Right cardiac atrium (tissue), 5 donors: Measurements from ENCODE around the gene ADAM19. TPM values are rescaled to one million over a fixed set of nuclear protein-coding genes. Genes with fewer than 3 reads are reported as not detected.
"Not testable (repeated sequence)": the region's sequence is repeated elsewhere in the genome, so short reads cannot be mapped to it uniquely, and the experiment has no call there.

ENCODE experiments used
- ATAC-seq, 2 donors: fragments of 200-7000 bp; cut with Tn5 transposase; one replicate each; pipeline versions ENCODE4 v1.8.0 to v1.9.1; 2020; ENCODE audit warnings: moderate library complexity in 2 of 2, mild to moderate bottlenecking in 1 of 2
- DNase-seq, 3 donors: peaks; one replicate each; pipeline ENCODE4 v3.0.0-alpha.2; 2020
- H3K27ac ChIP-seq: one replicate; pipeline ENCODE4 v1.5.1; 2013; ENCODE audit warnings: mild to moderate bottlenecking, low read length, control low read depth, moderate library complexity
- H3K27me3 ChIP-seq: one replicate; pipeline ENCODE4 v1.6.1; 2013; ENCODE audit not compliant: control insufficient read depth, insufficient read depth
- H3K4me1 ChIP-seq: one replicate; pipeline ENCODE4 v1.6.1; 2013; ENCODE audit warnings: low read length; ENCODE audit not compliant: control insufficient read depth, insufficient read depth
- H3K4me3 ChIP-seq: one replicate; pipeline ENCODE4 v1.5.1; 2013; ENCODE audit warnings: low read length, control low read depth
- H3K9me3 ChIP-seq: one replicate; pipeline ENCODE4 v1.6.1; 2013; ENCODE audit warnings: low read length; ENCODE audit not compliant: control insufficient read depth
- WGBS: extraction: QIAGEN DNeasy Blood & Tissue Kit; methylation state at CpG from one replicate; pipeline ENCODE4 v1.1.7; 2013; 5-methylcytosine and 5-hydroxymethylcytosine counted together
- intact Hi-C, 4 donors: fragments of 100-400 bp; cut with DNase I; formaldehyde crosslinking; loops; one replicate each; pipeline versions ENCODE4 v1.11.0 to v1.14.0; 2022 to 2023
- polyA plus RNA-seq: library from polyadenylated mRNA; stranded (reverse); fragments of 200-250 nt; gene quantifications from one replicate; pipeline ENCODE4 v1.2.3, GENCODE V29; 2013
- total RNA-seq, 4 donors: library from RNA; stranded (reverse); fragmentation: NEBNext Ultra II Directional; extraction: Animal tissue kit (Norgen Biotek cat#: 25700); gene quantifications; one replicate each; pipeline ENCODE4 v1.2.1, GENCODE V29; 2021
- donor health status: healthy with polysubstance abuse.
- donor health status: DM: no; HTN: yes; CAD: no.
- donor health status: DM: no; HTN: no; CAD: no.
- donor health status: DM: no; HTN: yes; CAD: no; lungs with severe emphysema.
- donor health status: DM: yes; HTN: yes; CAD: no.

ADAM19 gene
- total and polyA plus RNA-seq, 5 donors: 10.5 to 60.2 (median 24.0) TPM

GRCh38 chr5:157444224-157444623, 131.4 kb downstream of the ADAM19 start:
- Histone ChIP-seq H3K27ac (no peak overlapping the region), H3K9me3 (no peaks in the 10 kb centered on the region), H3K27me3 (no peaks in the 10 kb centered on the region), H3K4me3 (no peak overlapping the region), H3K4me1 (no peaks in the 10 kb centered on the region)
- intact Hi-C loops: no loop called here
- DNase-seq: no peak
- 72% methylated on average over 4 of the region's 4 CpGs for WGBS
- no peak for ATAC-seq

GRCh38 chr5:157443041-157443549, 132.5 kb downstream of the ADAM19 start:
- DNase-seq: no peak
- Histone ChIP-seq H3K9me3 (no peaks in the 10 kb centered on the region), H3K27ac (no peak overlapping the region), H3K27me3 (no peaks in the 10 kb centered on the region), H3K4me3 (no peak overlapping the region), H3K4me1 (no peaks in the 10 kb centered on the region)
- ATAC-seq: no peak
- 47% methylated on average over 7 of the region's 7 CpGs for WGBS
- intact Hi-C loops: no loop called here

GRCh38 chr5:157434096-157434495, 141.5 kb downstream of the ADAM19 start:
- intact Hi-C loops: loop anchor here (5.0 to 10.0 kb wide), 2 partner anchors 281 to 283 kb away; no protein-coding TSS in a partner anchor
- ATAC-seq (no peak), DNase-seq (no peak)
- no peaks in the 10 kb centered on the region for H3K27me3 ChIP-seq
- 91% methylated on average over 4 of the region's 4 CpGs for WGBS
- no peak overlapping the region for H3K27ac ChIP-seq
- H3K4me1 ChIP-seq: no peaks in the 10 kb centered on the region
- H3K9me3 ChIP-seq: no peaks in the 10 kb centered on the region
- H3K4me3 ChIP-seq: no peak overlapping the region

GRCh38 chr5:157431544-157432200, 143.9 kb downstream of the ADAM19 start:
- intact Hi-C loops: loop anchor here (5.0 to 10.0 kb wide), 2 partner anchors 283 to 286 kb away; no protein-coding TSS in a partner anchor
- H3K27ac ChIP-seq: no peak overlapping the region
- no peak overlapping the region for H3K4me3 ChIP-seq
- H3K4me1 ChIP-seq: no peaks in the 10 kb centered on the region
- no peaks in the 10 kb centered on the region for H3K27me3 ChIP-seq
- H3K9me3 ChIP-seq: no peaks in the 10 kb centered on the region
- 34% methylated on average over 4 of the region's 4 CpGs for WGBS
- DNase-seq (no peak), ATAC-seq (peak; percentile 84 to 86)

- ATAC-seq, H3K27ac ChIP-seq, DNase-seq, H3K4me1 ChIP-seq, H3K9me3 ChIP-seq, H3K4me3 ChIP-seq, H3K27me3 ChIP-seq: not testable (repeated sequence)
- intact Hi-C loops: loop anchor here (5.0 to 10.0 kb wide), 2 partner anchors 285 to 287 kb away; no protein-coding TSS in a partner anchor
- 94% methylated on average over 5 of the region's 5 CpGs for WGBS
These were observed 145.7 kb downstream of the ADAM19 start for GRCh38 chr5:157429920-157430319.

Other genes starting within 250 kb of the ADAM19 start
- 1 to 10 TPM in 1 of 4 donors, under 1 TPM in 3; 0.23 to 1.0 (median 0.49) TPM for gene NIPAL4, start 115.6 kb downstream of the ADAM19 start, total RNA-seq
- 0.16 TPM for gene NIPAL4, start 115.6 kb downstream of the ADAM19 start, polyA plus RNA-seq
- gene SOX30, start 76.7 kb upstream of the ADAM19 start, total RNA-seq: under 1 TPM; 0.25 to 0.42 (median 0.35) TPM
- gene SOX30, start 76.7 kb upstream of the ADAM19 start, polyA plus RNA-seq: 0.41 TPM
- gene C5orf52, start 95.8 kb upstream of the ADAM19 start, total RNA-seq: not detected
- gene C5orf52, start 95.8 kb upstream of the ADAM19 start, polyA plus RNA-seq: not detected
- 10 to 100 TPM in 1 of 4 donors, 1 to 10 TPM in 3; 6.3 to 11.6 (median 7.3) TPM for gene THG1L, start 155.6 kb upstream of the ADAM19 start, total RNA-seq
- 5.4 TPM for gene THG1L, start 155.6 kb upstream of the ADAM19 start, polyA plus RNA-seq
- gene LSM11, start 167.9 kb upstream of the ADAM19 start, total RNA-seq: 1 to 10 TPM; 1.7 to 2.5 (median 1.9) TPM
- 0.84 TPM for gene LSM11, start 167.9 kb upstream of the ADAM19 start, polyA plus RNA-seq